GM10266 (cell line): Measurements from ENCODE around the gene TUBE1.
A peak's percentile ranks its signal among the peaks of the same experiment; 100 is the strongest.

Experiments used
- DNase-seq: peaks from one replicate; pipeline ENCODE4 v3.0.0; 2012; ENCODE audit errors: extremely low spot score
- CTCF ChIP-seq: IDR thresholded peaks from 2 replicates; pipeline ENCODE4 v1.5.1; 2012; ENCODE audit warnings: mild to moderate bottlenecking, low read depth; ENCODE audit not compliant: control insufficient read depth, insufficient read depth; ENCODE audit errors: missing control alignments

Gene TUBE1

GRCh38 chr6:112029045-112029822 is 58.0 kb downstream of the TUBE1 start:
- peak; percentile 83 for TF ChIP-seq CTCF
- DNase-seq = peak; percentile 44

GRCh38 chr6:112027942-112028674 is 59.2 kb downstream of the TUBE1 start:
- DNase-seq = no peak
- TF ChIP-seq CTCF = no peak

- no peak for DNase-seq
- TF ChIP-seq CTCF = no peak
These were observed 60.3 kb downstream of the TUBE1 start for GRCh38 chr6:112026933-112027332.

GRCh38 chr6:112024464-112024863 is 62.8 kb downstream of the TUBE1 start:
- no peak for TF ChIP-seq CTCF
- DNase-seq = no peak

- no peak for TF ChIP-seq CTCF
- no peak for DNase-seq
These were observed 64.5 kb downstream of the TUBE1 start for GRCh38 chr6:112022749-112023148.

GRCh38 chr6:112021691-112022310 is 65.5 kb downstream of the TUBE1 start:
- no peak for DNase-seq
- TF ChIP-seq CTCF = no peak
